Measurements from ENCODE around the gene TMX4. TPM values are rescaled to one million over a fixed set of nuclear protein-coding genes. Genes with fewer than 3 reads are reported as not detected.
"Not testable (repeated sequence)": the region's sequence is repeated elsewhere in the genome, so short reads cannot be mapped to it uniquely, and the experiment has no call there.

Gene TMX4
- total RNA-seq: 16.0 and 18.0 TPM in 2 replicates

GRCh38 chr20:8019246-8019997 is at the start of gene TMX4:
Gene TMX4, minus strand, starts transcription at chr20:8019761. Its CDS starts 148 bp downstream, at chr20:8019613.
- DNase-seq: peak; percentile 98

- no peak for DNase-seq
Observed at GRCh38 chr20:8067082-8067481, 47.5 kb upstream of the TMX4 start.

- DNase-seq: no peak
Observed at GRCh38 chr20:8066662-8067061, 47.1 kb upstream of the TMX4 start.

- DNase-seq: no peak
Observed at GRCh38 chr20:8065691-8066090, 46.1 kb upstream of the TMX4 start.

- no peak for DNase-seq
Observed at GRCh38 chr20:8062756-8063155, 43.2 kb upstream of the TMX4 start.

- DNase-seq: no peak
Observed at GRCh38 chr20:8061861-8062518, 42.4 kb upstream of the TMX4 start.

GRCh38 chr20:8060977-8061376 is 41.4 kb upstream of the TMX4 start:
- no peak for DNase-seq

GRCh38 chr20:8057871-8058270 is 38.3 kb upstream of the TMX4 start:
- no peak for DNase-seq

GRCh38 chr20:8055096-8055495 is 35.5 kb upstream of the TMX4 start:
- DNase-seq: no peak

GRCh38 chr20:8050157-8050837 is 30.7 kb upstream of the TMX4 start:
- DNase-seq: peak; percentile 3

GRCh38 chr20:8049310-8049709 is 29.7 kb upstream of the TMX4 start:
- DNase-seq: no peak

GRCh38 chr20:8045946-8046345 is 26.4 kb upstream of the TMX4 start:
- no peak for DNase-seq

- peak; percentile 79 for DNase-seq
Observed at GRCh38 chr20:8043687-8044282, 24.2 kb upstream of the TMX4 start.

- DNase-seq: no peak
Observed at GRCh38 chr20:8039042-8039441, 19.5 kb upstream of the TMX4 start.

GRCh38 chr20:8036771-8037170 is 17.2 kb upstream of the TMX4 start:
- DNase-seq: no peak

- no peak for DNase-seq
Observed at GRCh38 chr20:8033151-8033841, 13.7 kb upstream of the TMX4 start.

GRCh38 chr20:8032499-8032898 is 12.9 kb upstream of the TMX4 start:
- DNase-seq: no peak

- DNase-seq: not testable (repeated sequence)
Observed at GRCh38 chr20:8031539-8031938, 12.0 kb upstream of the TMX4 start.

- DNase-seq: no peak
Observed at GRCh38 chr20:8021541-8022269, 2.1 kb upstream of the TMX4 start.

- DNase-seq: no peak
Observed at GRCh38 chr20:8020314-8021079, 936 bp upstream of the TMX4 start.

GRCh38 chr20:8019998-8020247 is 362 bp upstream of the TMX4 start:
- DNase-seq: no peak

GRCh38 chr20:8018958-8019245 is 659 bp downstream of the TMX4 start:
- DNase-seq: peak; percentile 78
